SK-MEL-5 (cell line): Measurements from ENCODE around the gene ZCCHC4. TPM values are rescaled to one million over a fixed set of nuclear protein-coding genes. Genes with fewer than 3 reads are reported as not detected.

Experiments used
- DNase-seq: peaks from one replicate; pipeline ENCODE4 v3.0.0-alpha.2; 2016; ENCODE audit warnings: low read depth, low spot score
- in situ Hi-C: cut with HindIII; loops from 2 replicates; pipeline ENCODE4 v1.10.0; 2016; ENCODE audit warnings: low sequenced_read_pairs, high pct_unique_total_duplicates, low pct_unique_long_range_greater_than_20kb
- polyA plus RNA-seq, 2 experiments: library from polyadenylated mRNA; depleted of rRNA; stranded (reverse); fragments of >200 nt; gene quantifications; 2 replicates each; pipeline ENCODE4 v1.2.3, GENCODE V29; 2015
- total RNA-seq: library from RNA; depleted of rRNA; stranded (reverse); fragments of >200 nt; shearing (Covaris generic); gene quantifications from 2 replicates; pipeline ENCODE4 v1.2.3, GENCODE V29; 2014; rRNA removed

The ZCCHC4 gene
- 8.9 and 9.3 TPM in 2 replicates for total RNA-seq
- 8.1 and 8.4 TPM in 2 replicates for polyA plus RNA-seq (2015; cell fraction: cytosol; rRNA removed)
- polyA plus RNA-seq (2015; cell fraction: nucleus; rRNA removed), result 15.8 and 16.1 TPM in 2 replicates

DNA sequence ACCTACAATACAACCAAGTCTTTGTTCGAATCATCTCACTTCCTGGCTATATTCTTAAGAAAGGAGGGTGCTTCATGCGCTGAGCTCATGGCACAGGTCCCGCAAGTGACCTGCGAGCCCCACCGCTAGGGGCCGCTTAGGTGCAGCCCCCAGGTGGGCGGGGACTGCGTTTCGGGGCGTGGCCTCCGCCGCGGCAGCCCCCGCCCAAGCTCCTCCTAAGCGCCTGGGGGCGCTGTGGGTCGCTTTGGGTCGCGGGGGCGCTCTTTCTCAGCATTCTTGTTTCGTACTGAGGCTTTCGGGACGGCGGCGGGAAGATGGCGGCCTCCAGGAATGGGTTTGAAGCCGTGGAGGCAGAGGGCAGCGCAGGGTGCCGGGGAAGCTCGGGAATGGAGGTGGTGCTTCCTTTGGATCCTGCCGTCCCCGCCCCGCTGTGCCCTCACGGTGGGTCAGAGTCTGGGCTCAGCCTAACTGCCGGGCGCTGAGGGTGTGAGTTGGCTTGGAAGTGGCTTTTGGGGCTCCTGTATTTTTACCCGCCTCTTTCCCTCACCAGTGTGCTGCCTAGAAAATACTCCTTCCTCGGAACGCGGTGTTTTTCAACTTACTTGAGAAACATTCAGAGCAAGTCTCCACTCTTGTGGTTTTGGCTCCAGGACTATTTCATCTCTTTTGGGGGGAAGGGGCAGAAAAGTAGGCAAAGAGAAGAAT lies at the start of gene ZCCHC4:
ZCCHC4 (plus strand) TSS at position 279 of the 705 bp plus-strand sequence; CDS start at position 315, 36 bp downstream.
- peak; percentile 91 for DNase-seq
- in situ Hi-C loops, result no loop called here

GRCh38 chr4:25271866-25272265 lies 40.7 kb upstream of the ZCCHC4 start:
- DNase-seq, result no peak
- in situ Hi-C loops, result no loop called here

GRCh38 chr4:25280210-25280609 lies 32.4 kb upstream of the ZCCHC4 start:
- in situ Hi-C loops, result no loop called here
- DNase-seq, result no peak

DNA sequence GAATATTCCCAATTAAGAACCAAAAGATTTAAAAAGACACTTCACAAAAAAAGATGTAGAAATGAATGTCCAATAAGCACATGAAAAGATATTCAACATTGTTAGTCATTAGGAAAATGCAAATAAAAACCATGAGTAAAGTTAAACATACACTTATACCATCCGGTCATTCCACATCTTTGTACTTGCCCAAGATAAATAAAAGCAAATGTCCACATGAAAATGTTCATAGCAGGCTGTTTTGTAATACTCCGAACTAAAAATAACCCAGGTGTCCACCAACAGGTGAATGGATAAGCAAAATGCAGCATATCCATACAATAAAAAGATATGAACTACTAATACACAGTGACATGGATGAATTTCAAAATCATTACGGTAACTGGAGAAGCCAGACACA lies 28.6 kb upstream of the ZCCHC4 start:
- no peak for DNase-seq
- in situ Hi-C loops, result no loop called here

DNA sequence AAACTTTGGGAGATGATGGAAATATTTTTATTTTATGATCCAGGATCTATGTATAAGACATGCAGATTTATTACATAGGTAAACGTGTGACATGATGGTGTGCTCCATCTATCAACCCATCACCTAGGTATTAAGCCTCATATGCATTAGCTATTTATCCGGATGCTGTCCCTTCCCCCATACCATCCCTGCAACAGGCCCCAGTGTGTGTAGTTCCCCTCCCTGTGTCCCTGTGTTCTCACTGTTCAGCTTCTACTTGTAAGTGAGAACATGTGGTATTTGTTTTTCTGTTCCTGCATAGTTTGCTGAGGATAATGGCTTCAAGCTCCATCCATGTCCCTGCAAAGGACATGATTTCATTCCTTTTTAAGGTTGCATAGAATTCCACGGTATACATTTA lies 28.1 kb upstream of the ZCCHC4 start:
- DNase-seq, result no peak
- in situ Hi-C loops, result no loop called here

- in situ Hi-C loops, result no loop called here
- no peak for DNase-seq
These were observed 22.0 kb upstream of the ZCCHC4 start for GRCh38 chr4:25290490-25291067.

DNA sequence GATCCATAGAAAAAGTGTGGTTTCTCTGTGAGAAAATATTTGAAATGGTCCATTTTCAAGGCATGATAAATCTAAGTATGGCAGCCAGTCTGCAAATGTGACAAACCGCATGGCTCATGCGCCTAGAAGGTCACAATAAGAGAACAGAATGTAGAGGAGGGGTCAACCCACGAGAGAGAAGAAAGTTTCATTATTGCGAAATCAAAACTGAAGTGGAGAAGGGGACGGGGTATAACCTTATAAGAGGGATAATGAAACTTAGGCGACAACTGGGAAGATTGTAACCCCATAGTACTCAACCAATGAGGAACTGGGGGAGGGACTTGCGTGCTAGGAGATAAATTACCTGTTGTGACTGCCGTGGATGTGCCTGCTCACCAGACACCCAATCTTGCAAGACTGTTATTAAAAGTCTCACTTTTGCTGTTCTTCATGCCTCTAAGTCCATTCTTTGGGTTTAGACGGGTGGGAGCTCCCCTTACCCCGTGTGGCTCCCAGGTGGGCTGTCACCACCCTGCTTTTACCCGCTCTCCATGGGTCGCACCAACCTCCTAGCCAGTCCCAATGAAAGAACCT lies 21.3 kb upstream of the ZCCHC4 start:
- in situ Hi-C loops, result no loop called here
- no peak for DNase-seq

DNA sequence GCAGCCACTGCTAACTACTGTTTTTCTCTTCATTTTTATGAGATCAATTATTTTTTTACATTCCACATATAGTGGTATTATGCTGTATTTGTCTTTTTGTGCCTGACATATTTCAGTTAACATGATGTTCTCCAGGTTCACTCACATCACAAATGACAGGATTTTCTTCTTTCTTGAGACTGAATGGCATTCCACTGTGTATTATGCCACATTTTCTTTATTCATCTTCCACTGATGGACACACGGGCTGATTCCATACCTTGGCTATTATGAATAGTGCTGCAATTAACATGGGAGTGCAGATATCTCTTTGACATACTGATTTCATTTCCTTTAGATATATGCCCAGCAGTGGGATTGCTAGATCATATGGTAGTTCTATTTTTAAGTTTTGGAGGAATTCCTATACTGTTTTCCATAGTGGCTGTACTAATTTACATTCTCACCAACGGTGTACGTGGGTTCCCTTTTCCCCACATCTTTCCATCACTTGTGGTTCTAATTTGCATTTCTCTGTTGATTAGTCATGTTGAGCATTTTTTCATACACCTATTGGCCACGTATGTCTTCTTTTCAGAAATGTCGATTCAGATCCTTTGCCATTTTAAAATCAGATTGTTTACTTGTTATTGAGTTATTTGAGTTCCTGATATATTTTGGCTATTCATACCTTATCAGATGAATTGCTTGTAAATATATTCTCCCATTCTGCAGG lies 14.9 kb upstream of the ZCCHC4 start:
- DNase-seq, result no peak
- in situ Hi-C loops, result no loop called here

DNA sequence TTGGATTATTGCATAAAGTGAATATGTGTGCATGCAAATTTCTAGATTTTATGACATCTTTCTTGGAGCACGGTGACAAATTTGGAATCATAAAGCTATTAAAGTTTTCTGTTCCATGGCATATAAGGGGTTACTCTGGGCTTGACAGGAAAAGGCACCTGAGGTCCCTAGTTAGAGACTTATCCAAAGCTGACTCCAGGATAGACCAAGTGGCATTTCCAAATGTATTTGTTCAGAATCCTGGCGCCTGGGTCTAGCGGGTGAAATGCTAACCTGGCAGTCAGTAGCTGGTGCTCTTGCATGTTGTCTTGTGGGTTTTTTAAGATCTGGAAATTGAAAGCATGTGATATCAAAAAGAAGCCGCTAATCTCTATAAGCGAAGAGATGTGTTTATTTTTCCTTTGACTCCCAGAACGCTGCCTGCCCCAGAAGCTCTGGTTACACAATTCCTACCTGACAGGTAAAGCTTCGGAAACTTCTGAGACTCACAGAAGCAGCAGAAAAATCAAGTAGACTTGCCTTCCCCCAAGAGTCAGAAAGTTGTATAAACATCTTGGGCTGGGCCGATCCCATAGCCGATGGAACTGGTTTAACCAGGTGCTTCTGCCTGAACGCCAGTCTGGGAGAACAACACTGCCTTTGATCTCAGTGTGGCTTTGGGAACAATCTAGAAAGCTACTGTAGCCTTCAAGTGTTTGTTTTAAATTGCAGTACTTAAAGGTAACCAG lies 12.9 kb upstream of the ZCCHC4 start:
- in situ Hi-C loops, result no loop called here
- DNase-seq, result no peak

DNA sequence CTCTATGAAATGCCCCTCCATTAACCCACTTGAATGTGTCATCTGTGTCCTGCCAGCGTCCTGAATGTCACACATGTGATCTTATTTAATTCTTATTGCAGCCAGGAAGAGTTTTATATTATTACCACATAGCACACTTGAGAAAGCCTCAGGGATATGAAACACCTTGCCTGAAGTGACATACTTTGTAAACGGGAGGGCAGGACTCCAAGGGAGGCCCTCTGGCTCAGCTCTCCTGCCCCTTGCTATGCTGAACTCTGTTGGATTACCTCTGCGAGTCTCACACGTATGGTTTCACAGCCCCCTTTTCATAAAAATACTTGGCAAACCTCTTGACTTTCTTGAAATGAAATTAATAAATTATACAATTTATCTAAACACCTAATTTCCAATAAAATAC lies 11.1 kb upstream of the ZCCHC4 start:
- no peak for DNase-seq
- in situ Hi-C loops, result no loop called here

DNA sequence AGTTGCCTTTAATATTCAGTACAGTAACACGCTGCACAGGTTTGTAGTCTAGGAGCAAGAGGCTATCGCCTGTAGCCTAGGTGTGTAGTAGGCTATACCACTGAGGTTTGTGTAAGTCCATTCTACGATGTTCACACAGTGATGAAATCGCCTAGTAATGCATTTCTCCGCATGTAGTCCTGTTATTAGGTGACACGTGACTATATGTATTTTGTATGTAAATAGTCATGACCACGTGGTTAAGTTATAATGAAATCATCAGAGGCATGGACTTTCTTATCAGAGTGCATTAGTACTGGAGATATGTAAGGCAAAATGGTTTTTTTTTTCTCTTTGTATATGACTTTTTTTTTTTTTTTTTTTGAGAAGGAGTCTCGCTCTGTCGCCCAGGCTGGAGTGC lies 9.9 kb upstream of the ZCCHC4 start:
- DNase-seq, result no peak
- in situ Hi-C loops, result no loop called here

DNA sequence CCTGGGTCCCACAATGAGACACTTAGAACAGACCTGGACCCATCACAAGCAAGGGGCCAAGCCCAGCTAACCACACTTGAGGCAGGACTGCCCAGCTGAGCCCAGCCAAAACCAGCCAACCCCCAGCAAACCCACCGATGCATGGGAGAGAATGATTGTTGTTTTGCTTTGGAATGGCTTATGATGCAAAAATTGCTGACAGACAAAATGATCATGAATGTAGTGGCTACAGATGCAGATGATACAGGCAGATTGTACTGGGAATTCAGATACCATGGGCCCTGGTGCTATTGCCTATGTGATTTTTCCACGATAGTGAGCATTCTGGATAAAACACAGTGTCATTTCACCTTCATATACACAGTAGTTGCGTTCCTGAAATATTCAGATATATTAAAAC lies 9.0 kb upstream of the ZCCHC4 start:
- DNase-seq, result no peak
- in situ Hi-C loops, result no loop called here

DNA sequence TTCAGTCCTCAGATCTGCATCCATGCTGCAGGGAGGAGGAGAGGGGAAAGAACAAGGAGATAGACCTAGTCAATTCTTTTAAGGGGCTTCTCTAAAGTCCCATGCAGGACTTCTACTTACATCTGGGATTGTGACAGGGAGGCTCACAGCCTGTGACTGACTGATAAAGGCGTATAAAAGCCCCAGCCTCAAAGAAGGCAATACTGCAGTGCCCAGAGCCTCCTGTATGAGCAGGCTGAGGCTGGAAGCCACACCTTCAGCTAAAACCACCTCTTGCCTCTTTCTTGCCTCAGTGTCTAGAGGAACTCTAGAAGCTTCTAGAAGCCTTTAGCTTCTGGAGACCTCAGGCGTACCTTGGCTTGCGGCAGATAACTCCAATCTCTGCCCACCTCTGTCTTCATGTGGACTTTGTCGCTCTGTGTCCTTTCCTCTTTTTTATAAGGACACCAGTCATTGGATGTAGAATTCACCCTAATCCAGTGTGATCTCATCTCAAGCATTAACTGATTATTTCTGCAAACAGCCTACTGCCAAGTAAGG lies 6.0 kb upstream of the ZCCHC4 start:
- DNase-seq, result no peak
- in situ Hi-C loops, result no loop called here

DNA sequence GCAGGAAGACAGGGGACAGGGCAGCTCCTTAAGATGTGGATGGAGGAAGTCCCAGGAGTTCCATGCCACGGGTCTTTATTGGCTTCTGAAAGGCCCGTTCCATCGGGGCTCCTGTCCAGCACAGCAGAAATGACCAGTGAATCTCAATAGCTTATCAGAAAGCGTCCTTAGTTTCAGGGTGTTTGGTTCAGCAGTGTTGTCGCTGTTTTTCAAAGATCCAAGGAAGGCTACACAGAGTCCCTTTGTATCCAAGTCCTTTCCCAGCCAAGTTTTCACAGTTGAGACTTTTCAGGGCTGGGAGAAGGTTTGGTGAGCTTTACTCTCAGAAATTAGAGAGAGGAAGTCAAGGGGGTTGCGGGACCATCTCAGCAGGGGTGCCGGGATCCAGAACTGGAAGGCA lies 5.0 kb upstream of the ZCCHC4 start:
- in situ Hi-C loops, result no loop called here
- DNase-seq, result peak; percentile 23

DNA sequence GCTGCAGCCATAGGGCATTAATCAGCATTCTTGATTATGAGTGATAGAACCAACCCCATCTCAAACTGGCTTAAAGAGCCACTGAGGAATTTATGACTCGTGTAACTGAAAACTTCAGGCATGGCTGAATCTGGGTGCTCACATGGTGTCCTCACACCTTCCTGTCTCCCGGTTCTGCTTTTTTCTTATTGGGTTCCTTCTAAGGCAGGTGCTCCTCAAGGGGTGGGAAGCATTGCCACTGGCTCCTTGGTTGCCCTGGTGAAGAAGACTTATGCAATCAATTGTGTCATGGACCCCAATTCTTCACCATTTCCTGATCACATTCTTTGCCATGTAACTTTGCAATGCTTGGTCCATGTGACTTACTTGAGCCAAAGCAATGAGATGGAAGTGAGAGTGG lies 4.3 kb upstream of the ZCCHC4 start:
- no peak for DNase-seq
- in situ Hi-C loops, result no loop called here

- in situ Hi-C loops, result no loop called here
- no peak for DNase-seq
These were observed 3.8 kb upstream of the ZCCHC4 start for GRCh38 chr4:25308761-25309160.

GRCh38 chr4:25310066-25310802 lies 2.3 kb upstream of the ZCCHC4 start:
- DNase-seq, result no peak
- in situ Hi-C loops, result no loop called here
